NB4 (cell line): ENCODE data around the gene ATP10A.

ENCODE experiments used
- DNase-seq: peaks from one replicate; pipeline ENCODE4 v3.0.0; 2010; ENCODE audit warnings: low read depth
- H3K4me3 ChIP-seq: one replicate; pipeline ENCODE4 v1.5.1; 2011; ENCODE audit warnings: mild to moderate bottlenecking, low read depth, low read length, moderate library complexity
- CTCF ChIP-seq: IDR thresholded peaks from one replicate; pipeline ENCODE4 v1.5.1; 2012; ENCODE audit warnings: low read depth, low read length
- MAX ChIP-seq: IDR thresholded peaks from 2 replicates; pipeline ENCODE4 v1.6.1; 2011; ENCODE audit warnings: low read depth, low read length
- MYC ChIP-seq: IDR thresholded peaks from 2 replicates; pipeline ENCODE4 v1.6.1; 2011; ENCODE audit warnings: low read depth, low read length
- POLR2A ChIP-seq: IDR thresholded peaks from 2 replicates; pipeline ENCODE4 v1.6.1; 2011; ENCODE audit warnings: mild to moderate bottlenecking; ENCODE audit not compliant: insufficient read length; ENCODE audit errors: extremely low read depth

Gene ATP10A

GRCh38 chr15:25810631-25811091, 52.5 kb downstream of the ATP10A start:
- no peak for TF ChIP-seq CTCF
- no peak for TF ChIP-seq MAX
- no peak for TF ChIP-seq POLR2A
- TF ChIP-seq MYC = no peak
- no peak for DNase-seq
- H3K4me3 ChIP-seq = no peak overlapping the region

- DNase-seq = no peak
- H3K4me3 ChIP-seq = no peak overlapping the region
- TF ChIP-seq MAX (no peak), POLR2A (no peak), MYC (no peak), CTCF (no peak)
Measured at GRCh38 chr15:25810154-25810553, 53.0 kb downstream of the ATP10A start.

GRCh38 chr15:25807063-25807462, 56.1 kb downstream of the ATP10A start:
- no peak for TF ChIP-seq POLR2A
- TF ChIP-seq MYC = no peak
- no peak for TF ChIP-seq CTCF
- no peak for TF ChIP-seq MAX
- no peak for DNase-seq

GRCh38 chr15:25805031-25805430, 58.1 kb downstream of the ATP10A start:
- no peak for DNase-seq
- TF ChIP-seq CTCF (no peak), MAX (no peak), MYC (no peak), POLR2A (no peak)
- H3K4me3 ChIP-seq = no peak overlapping the region

More at GRCh38 chr15:25807063-25807462, 56.1 kb downstream of the ATP10A start:
- no peak overlapping the region for H3K4me3 ChIP-seq

GRCh38 chr15:25804451-25804850, 58.7 kb downstream of the ATP10A start:
- H3K4me3 ChIP-seq = no peak overlapping the region
- DNase-seq = no peak
- TF ChIP-seq CTCF = no peak
- no peak for TF ChIP-seq POLR2A
- TF ChIP-seq MAX = no peak
- TF ChIP-seq MYC = no peak
